Measurements from ENCODE around the gene EBF3. TPM values are rescaled to one million over a fixed set of nuclear protein-coding genes. Genes with fewer than 3 reads are reported as not detected.

Gene EBF3
- total RNA-seq, 1 experiment from 2014 or later, result 0.22 TPM

DNA sequence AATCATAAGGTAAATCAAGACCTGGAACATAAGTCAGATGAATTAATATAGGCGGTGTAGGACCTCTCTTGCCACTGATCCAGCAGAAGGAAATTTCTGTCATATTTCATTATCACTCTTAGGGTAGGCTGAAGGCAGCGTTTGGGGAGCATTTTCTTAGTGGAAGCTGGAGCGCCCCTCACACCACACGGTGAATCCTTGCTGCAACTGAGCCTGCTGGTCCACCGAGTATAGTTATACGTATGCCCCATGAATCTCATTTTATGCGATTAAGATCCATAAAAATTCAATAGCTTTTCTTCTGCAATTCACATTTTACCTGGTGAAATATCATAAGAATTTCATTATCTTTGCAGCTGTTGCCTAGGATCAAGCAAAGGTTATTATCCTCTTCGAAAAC, 19.6 kb downstream of the EBF3 start:
- H3K4me3 Mint-ChIP-seq, result no peak overlapping the region
- H3K4ac ChIP-seq (ENCODE audit: low read depth, low read length), result no peak overlapping the region
- no peak overlapping the region for H2BK15ac ChIP-seq (ENCODE audit: low read depth, low read length)
- H3K27ac Mint-ChIP-seq, result no peak overlapping the region
- H2AFZ ChIP-seq (ENCODE audit: low read length), result no peak overlapping the region
- no CpG with 5 or more reads among the region's 8 CpGs for WGBS (ENCODE audit: extremely low coverage, insufficient read length, low lambda C conversion rate)
- H3K23ac ChIP-seq (ENCODE audit: insufficient read length, low read depth, low read length), result no peak overlapping the region
- no peak overlapping the region for H4K91ac ChIP-seq (ENCODE audit: insufficient read length, low read depth, low read length)
- DNase-seq, result no peak
- no peaks in the 10 kb centered on the region; a peak in 3 of 5 replicates for H3K9me3 Mint-ChIP-seq
- H3K4me1 Mint-ChIP-seq, result peaks cover 0 to 1% of the 10 kb centered on the region in 2 experiments; a peak in 1 of 4 replicates
- no peak overlapping the region for H3T11ph ChIP-seq (ENCODE audit: low read length)
- no peak overlapping the region for H3K4me2 ChIP-seq (ENCODE audit: insufficient read depth, insufficient read length, low read length)
- no peaks in the 10 kb centered on the region for H3K79me2 ChIP-seq (ENCODE audit: insufficient read depth, low read length)
- no peaks in the 10 kb centered on the region for H3K23me2 ChIP-seq (ENCODE audit: insufficient read length, low read depth, low read length, poor library complexity, severe bottlenecking)
- no peak overlapping the region for H3K9ac ChIP-seq (ENCODE audit: extremely low read depth, insufficient read length, low read length)
- H2BK5ac ChIP-seq (ENCODE audit: insufficient read length, low read length), result no peak overlapping the region
- H2BK20ac ChIP-seq (ENCODE audit: low read depth, low read length, poor library complexity, severe bottlenecking), result no peak overlapping the region
- no peak overlapping the region for H4K5ac ChIP-seq (ENCODE audit: insufficient read length, low read depth, low read length)
- TF ChIP-seq, protein P1, sequence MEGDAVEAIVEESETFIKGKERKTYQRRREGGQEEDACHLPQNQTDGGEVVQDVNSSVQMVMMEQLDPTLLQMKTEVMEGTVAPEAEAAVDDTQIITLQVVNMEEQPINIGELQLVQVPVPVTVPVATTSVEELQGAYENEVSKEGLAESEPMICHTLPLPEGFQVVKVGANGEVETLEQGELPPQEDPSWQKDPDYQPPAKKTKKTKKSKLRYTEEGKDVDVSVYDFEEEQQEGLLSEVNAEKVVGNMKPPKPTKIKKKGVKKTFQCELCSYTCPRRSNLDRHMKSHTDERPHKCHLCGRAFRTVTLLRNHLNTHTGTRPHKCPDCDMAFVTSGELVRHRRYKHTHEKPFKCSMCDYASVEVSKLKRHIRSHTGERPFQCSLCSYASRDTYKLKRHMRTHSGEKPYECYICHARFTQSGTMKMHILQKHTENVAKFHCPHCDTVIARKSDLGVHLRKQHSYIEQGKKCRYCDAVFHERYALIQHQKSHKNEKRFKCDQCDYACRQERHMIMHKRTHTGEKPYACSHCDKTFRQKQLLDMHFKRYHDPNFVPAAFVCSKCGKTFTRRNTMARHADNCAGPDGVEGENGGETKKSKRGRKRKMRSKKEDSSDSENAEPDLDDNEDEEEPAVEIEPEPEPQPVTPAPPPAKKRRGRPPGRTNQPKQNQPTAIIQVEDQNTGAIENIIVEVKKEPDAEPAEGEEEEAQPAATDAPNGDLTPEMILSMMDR (conservative IDR thresholded peaks at IDR 0.05), result no peak
- no peaks in the 10 kb centered on the region for H3K9me3 ChIP-seq (ENCODE audit: control insufficient read depth, low read depth, low read length)
- H3K14ac ChIP-seq (ENCODE audit: insufficient read depth, low read length), result no peak overlapping the region
- no peaks in the 10 kb centered on the region for H4K20me1 ChIP-seq (ENCODE audit: control insufficient read depth, insufficient read depth, insufficient read length)
- no peak overlapping the region for H2BK120ac ChIP-seq (ENCODE audit: low read depth, low read length, poor library complexity, severe bottlenecking)
- no peak overlapping the region for H3K18ac ChIP-seq (ENCODE audit: insufficient read length, low read depth, low read length)
- peaks cover 13% of the 10 kb centered on the region for H3K27me3 Mint-ChIP-seq (ENCODE audit: low read depth)
- H3K36me3 Mint-ChIP-seq (ENCODE audit: insufficient read depth in 1 of 3, low read depth in 3 of 3), result no peaks in the 10 kb centered on the region
- no peak overlapping the region for H3K27ac ChIP-seq (ENCODE audit: insufficient read length, low read depth, low read length)
- no peaks in the 10 kb centered on the region for H3K79me1 ChIP-seq (ENCODE audit: insufficient read depth, low read depth, low read length, poor library complexity, severe bottlenecking)
- no peaks in the 10 kb centered on the region for H3K27me3 ChIP-seq (ENCODE audit: insufficient read depth, low read length)
- no peaks in the 10 kb centered on the region for H3K4me1 ChIP-seq (ENCODE audit: insufficient read depth, low read length)
- no peak overlapping the region for H4K8ac ChIP-seq (replicated peaks; ENCODE audit: insufficient read length, low read depth, low read length)
- no peak overlapping the region for H2BK12ac ChIP-seq (ENCODE audit: insufficient read length, low read depth, low read length)
- H2AK5ac ChIP-seq (ENCODE audit: insufficient read length, low read length), result no peak overlapping the region
- H3K56ac ChIP-seq (ENCODE audit: insufficient read length, low read depth, low read length), result no peak overlapping the region
